HG03460 (cell line): Measurements from ENCODE around the gene TRAM2.

Experiments used
- ATAC-seq: cut with Tn5 transposase; IDR thresholded peaks from one replicate; pipeline ENCODE4 v1.9.1; 2021; ENCODE audit not compliant: unreplicated experiment

TRAM2 gene

GRCh38 chr6:52595000-52595795 lies 18.3 kb upstream of the TRAM2 start:
- peak; percentile 61 for ATAC-seq

GRCh38 chr6:52594221-52594620 lies 17.4 kb upstream of the TRAM2 start:
- no peak for ATAC-seq

GRCh38 chr6:52591832-52592231 lies 15.0 kb upstream of the TRAM2 start:
- ATAC-seq = no peak

- no peak for ATAC-seq
Observed at GRCh38 chr6:52590152-52590891, 13.5 kb upstream of the TRAM2 start.

- no peak for ATAC-seq
Observed at GRCh38 chr6:52588710-52589091, 11.8 kb upstream of the TRAM2 start.

GRCh38 chr6:52588087-52588709 lies 11.3 kb upstream of the TRAM2 start:
- ATAC-seq = no peak

- no peak for ATAC-seq
Observed at GRCh38 chr6:52587001-52587400, 10.1 kb upstream of the TRAM2 start.

- no peak for ATAC-seq
Observed at GRCh38 chr6:52584203-52584602, 7.3 kb upstream of the TRAM2 start.

- no peak for ATAC-seq
Observed at GRCh38 chr6:52582996-52583395, 6.1 kb upstream of the TRAM2 start.

GRCh38 chr6:52582446-52582845 lies 5.6 kb upstream of the TRAM2 start:
- ATAC-seq = no peak

- no peak for ATAC-seq
Observed at GRCh38 chr6:52580905-52581304, 4.0 kb upstream of the TRAM2 start.

- ATAC-seq = no peak
Observed at GRCh38 chr6:52579006-52579660, 2.3 kb upstream of the TRAM2 start.

- ATAC-seq = no peak
Observed at GRCh38 chr6:52577778-52578463, 1.1 kb upstream of the TRAM2 start.

GRCh38 chr6:52576392-52577021 lies 353 bp downstream of the TRAM2 start:
- ATAC-seq = peak; percentile 61

GRCh38 chr6:52576054-52576391 lies 837 bp downstream of the TRAM2 start:
- no peak for ATAC-seq

- no peak for ATAC-seq
Observed at GRCh38 chr6:52575502-52575892, 1.4 kb downstream of the TRAM2 start.

- ATAC-seq = peak; percentile 41
Observed at GRCh38 chr6:52574709-52575501, 2.0 kb downstream of the TRAM2 start.

- no peak for ATAC-seq
Observed at GRCh38 chr6:52573295-52573694, 3.6 kb downstream of the TRAM2 start.

- no peak for ATAC-seq
Observed at GRCh38 chr6:52572536-52572935, 4.3 kb downstream of the TRAM2 start.
